ENCODE results near the gene COG4. TPM values are rescaled to one million over a fixed set of nuclear protein-coding genes. Genes with fewer than 3 reads are reported as not detected.

COG4 gene
- total RNA-seq, 1 experiment from 2014 or later, result 45.4 TPM

DNA sequence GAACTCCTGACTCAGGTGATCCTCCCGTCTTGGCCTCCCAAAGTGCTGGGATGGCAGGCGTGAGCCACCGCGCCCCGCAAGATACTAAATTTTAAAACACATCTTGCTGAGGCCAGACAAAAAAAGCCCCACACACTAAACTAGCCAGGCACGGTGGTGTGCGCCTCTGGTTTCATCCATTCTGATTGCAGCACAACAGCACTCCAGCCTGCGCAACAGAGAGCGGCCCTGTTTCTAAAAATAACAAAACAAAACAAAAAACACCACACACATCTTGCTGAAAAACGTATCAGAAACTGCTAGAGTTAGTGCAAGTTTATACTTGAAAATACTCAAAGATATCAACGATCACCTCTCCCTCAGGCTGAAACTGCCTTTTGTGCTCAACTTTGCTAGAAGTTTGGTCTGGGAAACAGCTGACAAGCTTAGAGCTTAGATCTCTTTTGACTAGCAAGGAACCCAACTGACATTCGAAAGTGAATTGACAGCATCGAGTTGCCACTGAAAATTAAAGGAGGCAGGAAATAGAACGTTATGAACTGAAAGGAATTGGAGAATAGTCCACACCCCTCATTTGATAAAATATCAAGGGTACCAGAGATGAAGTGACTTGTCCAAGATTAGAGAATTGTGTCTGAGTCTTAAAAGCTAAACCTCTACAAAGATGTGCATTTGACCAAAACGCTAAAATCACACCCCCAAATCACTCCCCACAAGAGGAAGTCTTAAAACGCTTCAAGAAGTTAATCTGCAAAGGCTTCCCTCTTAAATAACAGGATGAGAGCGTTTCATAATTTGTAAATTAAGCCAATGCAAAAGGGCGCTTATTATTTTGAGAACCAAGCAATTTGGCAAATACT lies 908 bp downstream of the COG4 start:
- H3K36me3 ChIP-seq (ENCODE audit: control insufficient read depth, insufficient read depth, low read length), result peaks cover 12% of the 10 kb centered on the region
- no TSS peak for BruUV-seq (replicated peaks)
- H3K4me1 ChIP-seq (ENCODE audit: control insufficient read depth, insufficient read depth, low read length), result peaks cover 15% of the 10 kb centered on the region
- CTCF ChIA-PET, result no interaction called here
- in situ Hi-C loops (cut with HindIII; ENCODE audit: low pct_unique_long_range_greater_than_20kb, low sequenced_read_pairs), result no loop called here
- no peak for ATAC-seq
- H3K27ac ChIP-seq (ENCODE audit: low read length), result peak overlapping the region; percentile 99
- no peaks in the 10 kb centered on the region for H3K27me3 ChIP-seq (ENCODE audit: control insufficient read depth, insufficient read depth, low read length)
- TF ChIP-seq SIN3A (IDR thresholded peaks at IDR 0.05; ENCODE audit: borderline replicate concordance, insufficient read depth, low read depth, low read length) (no peak), POLR2AphosphoS5 (IDR thresholded peaks at IDR 0.05; ENCODE audit: low read depth, low read length) (no peak), TCF7L2 (IDR thresholded peaks at IDR 0.05; ENCODE audit: low read depth, low read length) (no peak)
- TF ChIP-seq, protein P1, sequence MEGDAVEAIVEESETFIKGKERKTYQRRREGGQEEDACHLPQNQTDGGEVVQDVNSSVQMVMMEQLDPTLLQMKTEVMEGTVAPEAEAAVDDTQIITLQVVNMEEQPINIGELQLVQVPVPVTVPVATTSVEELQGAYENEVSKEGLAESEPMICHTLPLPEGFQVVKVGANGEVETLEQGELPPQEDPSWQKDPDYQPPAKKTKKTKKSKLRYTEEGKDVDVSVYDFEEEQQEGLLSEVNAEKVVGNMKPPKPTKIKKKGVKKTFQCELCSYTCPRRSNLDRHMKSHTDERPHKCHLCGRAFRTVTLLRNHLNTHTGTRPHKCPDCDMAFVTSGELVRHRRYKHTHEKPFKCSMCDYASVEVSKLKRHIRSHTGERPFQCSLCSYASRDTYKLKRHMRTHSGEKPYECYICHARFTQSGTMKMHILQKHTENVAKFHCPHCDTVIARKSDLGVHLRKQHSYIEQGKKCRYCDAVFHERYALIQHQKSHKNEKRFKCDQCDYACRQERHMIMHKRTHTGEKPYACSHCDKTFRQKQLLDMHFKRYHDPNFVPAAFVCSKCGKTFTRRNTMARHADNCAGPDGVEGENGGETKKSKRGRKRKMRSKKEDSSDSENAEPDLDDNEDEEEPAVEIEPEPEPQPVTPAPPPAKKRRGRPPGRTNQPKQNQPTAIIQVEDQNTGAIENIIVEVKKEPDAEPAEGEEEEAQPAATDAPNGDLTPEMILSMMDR (IDR thresholded peaks at IDR 0.05), result no peak
- TF ChIP-seq, protein P2, sequence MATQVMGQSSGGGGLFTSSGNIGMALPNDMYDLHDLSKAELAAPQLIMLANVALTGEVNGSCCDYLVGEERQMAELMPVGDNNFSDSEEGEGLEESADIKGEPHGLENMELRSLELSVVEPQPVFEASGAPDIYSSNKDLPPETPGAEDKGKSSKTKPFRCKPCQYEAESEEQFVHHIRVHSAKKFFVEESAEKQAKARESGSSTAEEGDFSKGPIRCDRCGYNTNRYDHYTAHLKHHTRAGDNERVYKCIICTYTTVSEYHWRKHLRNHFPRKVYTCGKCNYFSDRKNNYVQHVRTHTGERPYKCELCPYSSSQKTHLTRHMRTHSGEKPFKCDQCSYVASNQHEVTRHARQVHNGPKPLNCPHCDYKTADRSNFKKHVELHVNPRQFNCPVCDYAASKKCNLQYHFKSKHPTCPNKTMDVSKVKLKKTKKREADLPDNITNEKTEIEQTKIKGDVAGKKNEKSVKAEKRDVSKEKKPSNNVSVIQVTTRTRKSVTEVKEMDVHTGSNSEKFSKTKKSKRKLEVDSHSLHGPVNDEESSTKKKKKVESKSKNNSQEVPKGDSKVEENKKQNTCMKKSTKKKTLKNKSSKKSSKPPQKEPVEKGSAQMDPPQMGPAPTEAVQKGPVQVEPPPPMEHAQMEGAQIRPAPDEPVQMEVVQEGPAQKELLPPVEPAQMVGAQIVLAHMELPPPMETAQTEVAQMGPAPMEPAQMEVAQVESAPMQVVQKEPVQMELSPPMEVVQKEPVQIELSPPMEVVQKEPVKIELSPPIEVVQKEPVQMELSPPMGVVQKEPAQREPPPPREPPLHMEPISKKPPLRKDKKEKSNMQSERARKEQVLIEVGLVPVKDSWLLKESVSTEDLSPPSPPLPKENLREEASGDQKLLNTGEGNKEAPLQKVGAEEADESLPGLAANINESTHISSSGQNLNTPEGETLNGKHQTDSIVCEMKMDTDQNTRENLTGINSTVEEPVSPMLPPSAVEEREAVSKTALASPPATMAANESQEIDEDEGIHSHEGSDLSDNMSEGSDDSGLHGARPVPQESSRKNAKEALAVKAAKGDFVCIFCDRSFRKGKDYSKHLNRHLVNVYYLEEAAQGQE (IDR thresholded peaks at IDR 0.05; ENCODE audit: insufficient read depth in 1 of 2, low read depth in 2 of 2, low read length in 1 of 2), result no peak
- DNase-seq (ENCODE audit: low read depth, low spot score), result no peak
- peak overlapping the region; percentile 79 to 99 for H3K4me3 ChIP-seq (ENCODE audit: low read depth in 2 of 2, low read length in 2 of 2)
- POLR2A ChIA-PET, result interaction anchor here (0.6 to 0.7 kb wide), 3 partner anchors 24 to 394 kb away, joined by 3 to 4 read pairs (median 3); no protein-coding TSS in a partner anchor
- H3K9me3 ChIP-seq (ENCODE audit: control insufficient read depth, insufficient read depth, low read depth, low read length), result no peaks in the 10 kb centered on the region
- intact Hi-C loops (cut with micrococcal nuclease; ENCODE audit: unreplicated experiment), result no loop called here

DNA sequence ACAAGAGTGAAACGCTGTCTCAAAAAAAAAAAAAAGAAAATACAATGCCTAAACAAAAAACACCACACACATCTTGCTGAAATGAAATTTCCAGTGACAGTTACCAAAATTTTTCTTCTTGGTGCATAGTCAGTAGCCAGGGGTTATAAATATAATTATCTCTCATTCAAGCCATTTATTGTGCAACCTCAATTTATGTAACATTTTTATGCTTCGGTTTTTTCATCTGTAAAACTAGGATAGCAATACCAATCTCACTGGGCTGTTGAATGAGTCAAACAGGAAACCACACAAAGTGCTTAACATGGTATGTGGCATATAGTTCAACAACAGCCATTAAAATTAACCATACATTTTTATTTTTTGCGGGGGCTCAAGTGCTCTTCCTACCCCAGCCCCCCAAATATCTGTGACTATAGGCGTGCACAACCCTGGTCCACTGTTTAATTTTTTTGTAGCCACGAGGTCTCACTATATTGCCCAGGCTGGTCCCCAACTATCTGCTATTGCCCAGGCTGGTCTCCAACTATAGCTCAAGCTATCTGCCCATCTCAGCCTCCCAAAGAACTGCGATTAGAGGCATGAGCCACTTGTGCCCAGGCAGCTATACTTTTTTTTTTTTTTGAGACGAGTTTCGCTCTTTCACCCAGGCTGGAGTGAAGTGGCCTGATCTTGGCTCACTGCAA lies 2.6 kb downstream of the COG4 start:
- in situ Hi-C loops (cut with HindIII; ENCODE audit: low pct_unique_long_range_greater_than_20kb, low sequenced_read_pairs), result no loop called here
- H3K36me3 ChIP-seq (ENCODE audit: control insufficient read depth, insufficient read depth, low read length), result peaks cover 6% of the 10 kb centered on the region; the same call in 1 of the 2 replicates
- peaks cover 5% of the 10 kb centered on the region for H3K4me1 ChIP-seq (ENCODE audit: control insufficient read depth, insufficient read depth, low read length)
- no peaks in the 10 kb centered on the region for H3K27me3 ChIP-seq (ENCODE audit: control insufficient read depth, insufficient read depth, low read length)
- intact Hi-C loops (cut with micrococcal nuclease; ENCODE audit: unreplicated experiment), result no loop called here
- no peaks in the 10 kb centered on the region for H3K9me3 ChIP-seq (ENCODE audit: control insufficient read depth, insufficient read depth, low read depth, low read length)
- DNase-seq (ENCODE audit: low read depth, low spot score), result no peak
- H3K4me3 ChIP-seq (ENCODE audit: low read depth in 2 of 2, low read length in 2 of 2), result no peak overlapping the region
- BruUV-seq (replicated peaks), result no TSS peak
- H3K27ac ChIP-seq (ENCODE audit: low read length), result no peak overlapping the region
- no peak for ATAC-seq
- ChIA-PET CTCF (no interaction called here), POLR2A (interaction anchor here (0.6 kb wide), 2 partner anchors 44 to 1322 kb away, joined by 3 to 4 read pairs; no protein-coding TSS in a partner anchor)
- TF ChIP-seq SIN3A (IDR thresholded peaks at IDR 0.05; ENCODE audit: borderline replicate concordance, insufficient read depth, low read depth, low read length) (no peak), POLR2AphosphoS5 (IDR thresholded peaks at IDR 0.05; ENCODE audit: low read depth, low read length) (no peak), TCF7L2 (IDR thresholded peaks at IDR 0.05; ENCODE audit: low read depth, low read length) (no peak)
- TF ChIP-seq, protein P2 (IDR thresholded peaks at IDR 0.05; ENCODE audit: insufficient read depth in 1 of 2, low read depth in 2 of 2, low read length in 1 of 2), result no peak
- TF ChIP-seq, protein P1 (IDR thresholded peaks at IDR 0.05), result no peak
